ENCODE data around the gene CDC42EP5.
A peak's percentile ranks its signal among the peaks of the same experiment; 100 is the strongest.

The CDC42EP5 gene

GRCh38 chr19:54462047-54462654 is 10.9 kb downstream of the CDC42EP5 start:
- Histone ChIP-seq H3K9me3 (ENCODE audit: control insufficient read depth, low read length) (no peaks in the 10 kb centered on the region), H3K4me3 (ENCODE audit: extremely low read depth, insufficient read depth, low read length, poor library complexity, severe bottlenecking) (peak overlapping the region; percentile 46), H3K27ac (ENCODE audit: low read depth, low read length, severe bottlenecking) (peak overlapping the region; percentile 82), H3K36me3 (ENCODE audit: control insufficient read depth, insufficient read depth, low read length) (peaks cover 47% of the 10 kb centered on the region), H3K4me1 (ENCODE audit: control insufficient read depth, insufficient read depth, low read length, poor library complexity, severe bottlenecking) (peaks cover 13% of the 10 kb centered on the region)
- WGBS, 2 experiments (ENCODE audit: insufficient coverage in 2 of 2): 90 to 91% methylated on average over 12 to 14 of the region's 15 CpGs

DNA sequence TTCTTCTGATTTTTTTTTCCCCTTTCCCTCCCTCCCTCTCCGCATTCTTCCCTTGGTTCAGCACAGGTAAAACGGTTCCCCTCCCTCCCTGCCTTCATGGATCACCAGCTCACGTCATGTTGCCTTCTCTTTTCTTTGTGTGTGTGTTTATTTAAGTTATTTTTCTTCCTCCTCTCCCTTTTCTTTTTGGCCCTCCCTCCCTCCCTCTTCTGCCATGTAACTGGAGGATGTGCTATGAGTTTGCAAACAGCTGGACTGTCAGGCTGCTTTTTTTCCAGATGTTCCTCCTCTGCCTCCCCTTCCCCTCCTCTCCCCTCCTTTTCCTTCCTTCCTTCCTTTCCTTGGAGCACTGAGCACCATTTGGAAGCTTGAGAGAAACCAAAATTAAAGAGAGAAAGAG is 11.5 kb downstream of the CDC42EP5 start:
- WGBS, 2 experiments (ENCODE audit: insufficient coverage in 2 of 2): no CpG with 5 or more reads among the region's 3 CpGs

DNA sequence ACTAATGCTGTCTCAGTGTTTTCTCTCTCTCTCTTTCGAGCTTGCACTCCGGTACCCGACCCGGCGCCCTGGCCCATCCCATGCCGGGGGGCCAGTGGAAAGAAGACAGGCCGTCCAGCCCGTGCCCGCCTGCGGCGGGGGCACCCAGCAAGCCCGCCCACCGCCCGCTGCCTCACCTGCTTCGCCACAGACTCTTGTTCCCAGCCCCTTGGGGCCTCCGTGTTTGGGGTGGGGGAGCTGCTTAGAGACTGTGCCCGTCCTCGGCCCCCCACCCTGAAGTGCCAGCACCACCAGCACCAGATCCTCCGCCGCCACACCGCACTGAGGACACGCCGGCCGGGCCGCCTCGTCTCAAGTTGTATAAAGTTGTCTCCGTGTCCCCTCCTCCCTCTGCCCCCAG is 11.9 kb downstream of the CDC42EP5 start:
- WGBS, 2 experiments (ENCODE audit: insufficient coverage in 2 of 2): 92 to 93% methylated on average over 10 to 21 of the region's 27 CpGs
- H3K4me3 ChIP-seq (ENCODE audit: extremely low read depth, insufficient read depth, low read length, poor library complexity, severe bottlenecking): no peak overlapping the region
- H3K4me1 ChIP-seq (ENCODE audit: control insufficient read depth, insufficient read depth, low read length, poor library complexity, severe bottlenecking): peaks cover 13% of the 10 kb centered on the region
- H3K27ac ChIP-seq (ENCODE audit: low read depth, low read length, severe bottlenecking): no peak overlapping the region
- H3K9me3 ChIP-seq (ENCODE audit: control insufficient read depth, low read length): no peaks in the 10 kb centered on the region
- H3K36me3 ChIP-seq (ENCODE audit: control insufficient read depth, insufficient read depth, low read length): peaks cover 56% of the 10 kb centered on the region

More for the DNA sequence above, 11.5 kb downstream of the CDC42EP5 start:
- Histone ChIP-seq H3K4me1 (ENCODE audit: control insufficient read depth, insufficient read depth, low read length, poor library complexity, severe bottlenecking) (peaks cover 13% of the 10 kb centered on the region), H3K9me3 (ENCODE audit: control insufficient read depth, low read length) (no peaks in the 10 kb centered on the region), H3K27ac (ENCODE audit: low read depth, low read length, severe bottlenecking) (no peak overlapping the region), H3K36me3 (ENCODE audit: control insufficient read depth, insufficient read depth, low read length) (peaks cover 52% of the 10 kb centered on the region), H3K4me3 (ENCODE audit: extremely low read depth, insufficient read depth, low read length, poor library complexity, severe bottlenecking) (no peak overlapping the region)

GRCh38 chr19:54460230-54461005 is 12.7 kb downstream of the CDC42EP5 start:
- WGBS, 2 experiments (ENCODE audit: insufficient coverage in 2 of 2): 95% methylated on average over 17 to 22 of the region's 39 CpGs
- Histone ChIP-seq H3K36me3 (ENCODE audit: control insufficient read depth, insufficient read depth, low read length) (peaks cover 64% of the 10 kb centered on the region), H3K9me3 (ENCODE audit: control insufficient read depth, low read length) (no peaks in the 10 kb centered on the region), H3K4me1 (ENCODE audit: control insufficient read depth, insufficient read depth, low read length, poor library complexity, severe bottlenecking) (peaks cover 13% of the 10 kb centered on the region), H3K4me3 (ENCODE audit: extremely low read depth, insufficient read depth, low read length, poor library complexity, severe bottlenecking) (no peak overlapping the region), H3K27ac (ENCODE audit: low read depth, low read length, severe bottlenecking) (no peak overlapping the region)

DNA sequence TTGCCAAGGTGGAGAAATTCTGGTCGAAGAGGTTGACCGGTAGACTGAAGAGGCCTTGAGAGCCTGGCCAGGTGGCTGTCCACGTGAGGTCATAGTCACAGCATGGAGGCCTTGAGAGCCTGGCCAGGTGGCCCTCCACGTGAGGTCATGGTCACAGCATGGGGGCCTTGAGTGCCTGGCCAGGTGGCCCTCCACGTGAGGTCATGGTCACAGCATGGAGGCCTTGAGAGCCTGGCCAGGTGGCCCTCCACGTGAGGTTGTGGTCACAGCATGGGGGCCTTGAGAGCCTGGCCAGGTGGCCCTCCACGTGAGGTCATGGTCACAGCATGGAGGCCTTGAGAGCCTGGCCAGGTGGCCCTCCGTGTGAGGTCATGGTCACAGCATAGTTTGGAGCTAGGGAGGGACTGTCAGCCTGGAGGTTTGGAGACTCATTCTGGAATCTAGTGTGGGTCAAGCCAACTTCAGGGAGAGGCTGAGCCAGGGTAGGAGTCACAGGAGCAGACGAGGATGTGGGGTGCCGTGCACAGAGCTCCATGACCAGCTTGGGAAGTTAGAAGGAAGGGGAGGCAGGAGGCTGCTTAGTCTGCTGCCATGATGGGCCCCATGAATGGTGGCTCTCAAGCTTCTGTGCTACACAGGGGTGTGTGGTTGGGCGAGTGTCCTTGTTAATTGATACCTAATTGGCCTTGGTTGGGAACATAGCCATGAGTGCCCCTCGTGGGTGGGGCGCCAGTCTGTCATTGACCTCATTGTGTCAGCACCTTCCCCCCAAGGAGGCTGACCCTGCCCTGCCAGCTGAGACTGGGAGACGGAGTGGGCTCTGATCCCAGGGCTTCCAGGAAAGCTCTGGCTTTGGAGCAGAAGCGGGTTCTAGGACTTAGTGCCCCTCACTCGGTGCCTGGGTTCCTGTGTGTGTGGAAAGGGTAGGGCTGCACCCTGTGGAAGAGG is 13.5 kb downstream of the CDC42EP5 start:
- Histone ChIP-seq H3K9me3 (ENCODE audit: control insufficient read depth, low read length) (no peaks in the 10 kb centered on the region), H3K36me3 (ENCODE audit: control insufficient read depth, insufficient read depth, low read length) (peaks cover 73% of the 10 kb centered on the region), H3K4me3 (ENCODE audit: extremely low read depth, insufficient read depth, low read length, poor library complexity, severe bottlenecking) (no peak overlapping the region), H3K4me1 (ENCODE audit: control insufficient read depth, insufficient read depth, low read length, poor library complexity, severe bottlenecking) (peaks cover 13% of the 10 kb centered on the region), H3K27ac (ENCODE audit: low read depth, low read length, severe bottlenecking) (no peak overlapping the region)
- 96 to 98% methylated on average over 14 to 15 of the region's 16 CpGs for WGBS, 2 experiments (ENCODE audit: insufficient coverage in 2 of 2)

GRCh38 chr19:54458648-54459281 is 14.3 kb downstream of the CDC42EP5 start:
- WGBS, 2 experiments (ENCODE audit: insufficient coverage in 2 of 2): 97 to 98% methylated on average over 10 to 11 of the region's 11 CpGs
- Histone ChIP-seq H3K4me3 (ENCODE audit: extremely low read depth, insufficient read depth, low read length, poor library complexity, severe bottlenecking) (no peak overlapping the region), H3K27ac (ENCODE audit: low read depth, low read length, severe bottlenecking) (no peak overlapping the region), H3K4me1 (ENCODE audit: control insufficient read depth, insufficient read depth, low read length, poor library complexity, severe bottlenecking) (peaks cover 13% of the 10 kb centered on the region), H3K36me3 (ENCODE audit: control insufficient read depth, insufficient read depth, low read length) (peaks cover 81% of the 10 kb centered on the region), H3K9me3 (ENCODE audit: control insufficient read depth, low read length) (no peaks in the 10 kb centered on the region)

DNA sequence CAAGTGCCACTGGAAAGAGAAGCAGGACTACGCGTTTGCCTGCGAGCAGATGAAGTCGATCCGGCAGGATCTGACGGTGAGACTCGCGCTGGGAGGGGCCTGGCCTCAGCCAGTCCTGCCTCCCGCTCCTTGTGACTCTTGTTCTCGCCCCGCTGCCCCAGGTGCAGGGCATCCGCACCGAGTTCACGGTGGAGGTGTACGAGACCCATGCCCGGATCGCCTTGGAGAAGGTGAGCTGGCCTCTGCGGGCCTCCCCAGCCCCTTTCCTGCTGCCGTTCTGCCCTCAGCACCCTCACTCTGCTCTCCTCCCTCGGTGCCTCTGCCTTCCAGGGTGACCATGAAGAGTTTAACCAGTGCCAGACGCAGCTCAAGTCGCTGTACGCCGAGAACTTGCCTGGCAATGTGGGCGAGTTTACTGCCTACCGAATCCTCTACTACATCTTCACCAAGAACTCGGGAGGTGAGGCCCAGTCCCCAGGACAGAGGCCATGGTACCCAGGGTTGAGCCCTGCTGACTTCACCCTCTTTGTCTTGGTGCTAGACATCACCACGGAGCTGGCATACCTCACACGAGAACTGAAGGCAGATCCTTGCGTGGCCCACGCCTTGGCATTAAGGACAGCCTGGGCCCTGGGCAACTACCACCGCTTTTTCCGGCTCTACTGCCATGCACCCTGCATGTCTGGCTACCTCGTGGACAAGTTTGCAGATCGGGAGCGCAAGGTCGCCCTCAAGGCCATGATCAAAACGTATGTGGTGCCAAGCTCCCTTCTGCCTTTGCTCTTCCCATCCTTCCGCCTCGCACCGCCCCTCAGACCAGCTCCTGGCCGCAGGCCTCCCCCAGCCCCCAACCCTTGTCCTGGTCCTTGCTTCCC is 15.1 kb downstream of the CDC42EP5 start:
- WGBS, 2 experiments (ENCODE audit: insufficient coverage in 2 of 2): 94 to 95% methylated on average over 35 to 42 of the region's 42 CpGs
- H3K27ac ChIP-seq (ENCODE audit: low read depth, low read length, severe bottlenecking): no peak overlapping the region
- H3K4me3 ChIP-seq (ENCODE audit: extremely low read depth, insufficient read depth, low read length, poor library complexity, severe bottlenecking): no peak overlapping the region
- no peaks in the 10 kb centered on the region for H3K9me3 ChIP-seq (ENCODE audit: control insufficient read depth, low read length)
- peaks cover 13% of the 10 kb centered on the region for H3K4me1 ChIP-seq (ENCODE audit: control insufficient read depth, insufficient read depth, low read length, poor library complexity, severe bottlenecking)
- H3K36me3 ChIP-seq (ENCODE audit: control insufficient read depth, insufficient read depth, low read length): peaks cover 88% of the 10 kb centered on the region

GRCh38 chr19:54456423-54457373 is 16.4 kb downstream of the CDC42EP5 start:
- Histone ChIP-seq H3K4me1 (ENCODE audit: control insufficient read depth, insufficient read depth, low read length, poor library complexity, severe bottlenecking) (peaks cover 5% of the 10 kb centered on the region), H3K9me3 (ENCODE audit: control insufficient read depth, low read length) (no peaks in the 10 kb centered on the region), H3K4me3 (ENCODE audit: extremely low read depth, insufficient read depth, low read length, poor library complexity, severe bottlenecking) (no peak overlapping the region), H3K36me3 (ENCODE audit: control insufficient read depth, insufficient read depth, low read length) (peaks cover 93% of the 10 kb centered on the region), H3K27ac (ENCODE audit: low read depth, low read length, severe bottlenecking) (no peak overlapping the region)
- 97 to 99% methylated on average over 44 to 48 of the region's 51 CpGs for WGBS, 2 experiments (ENCODE audit: insufficient coverage in 2 of 2)

DNA sequence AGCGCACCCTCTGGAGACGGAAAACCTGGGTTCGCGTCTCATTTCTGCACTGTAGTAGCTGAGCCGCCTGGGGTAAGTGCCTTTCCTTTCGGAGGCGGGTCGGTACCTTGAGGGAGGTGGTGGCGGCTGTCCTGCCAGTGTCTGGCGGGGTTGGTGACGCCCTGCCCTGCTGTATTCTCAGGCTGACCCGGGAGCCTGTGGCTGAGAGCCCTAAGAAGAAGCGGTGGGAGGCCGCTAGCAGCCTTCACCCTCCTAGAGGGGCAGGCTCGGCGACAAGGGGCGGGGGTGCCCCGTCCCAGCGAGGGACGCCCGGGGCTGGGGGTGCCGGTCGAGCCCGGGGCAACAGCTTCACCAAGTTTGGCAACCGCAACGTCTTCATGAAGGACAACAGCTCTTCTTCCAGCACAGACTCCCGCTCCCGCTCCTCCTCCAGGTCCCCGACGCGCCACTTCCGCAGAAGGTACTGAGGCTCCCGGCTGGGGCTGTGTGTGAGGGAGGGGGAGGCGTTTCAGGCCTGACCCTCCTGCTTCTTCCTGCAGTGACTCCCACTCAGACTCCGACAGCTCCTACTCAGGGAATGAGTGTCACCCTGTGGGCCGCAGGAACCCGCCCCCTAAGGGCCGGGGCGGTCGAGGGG is 17.2 kb downstream of the CDC42EP5 start:
- no peak overlapping the region for H3K4me3 ChIP-seq (ENCODE audit: extremely low read depth, insufficient read depth, low read length, poor library complexity, severe bottlenecking)
- H3K27ac ChIP-seq (ENCODE audit: low read depth, low read length, severe bottlenecking): no peak overlapping the region
- no peaks in the 10 kb centered on the region for H3K9me3 ChIP-seq (ENCODE audit: control insufficient read depth, low read length)
- 94 to 98% methylated on average over 23 to 31 of the region's 40 CpGs for WGBS, 2 experiments (ENCODE audit: insufficient coverage in 2 of 2)
- H3K36me3 ChIP-seq (ENCODE audit: control insufficient read depth, insufficient read depth, low read length): peaks cover 94% of the 10 kb centered on the region
- peaks cover 6% of the 10 kb centered on the region for H3K4me1 ChIP-seq (ENCODE audit: control insufficient read depth, insufficient read depth, low read length, poor library complexity, severe bottlenecking)

Data from mesodermal cell (in vitro differentiated cells).